Ishikawa (cell line): Measurements from ENCODE around the gene TICAM2.

Source experiments
- CEBPB ChIP-seq: IDR thresholded peaks from 2 replicates; pipeline ENCODE4 v1.6.1; 2012
- CREB1 ChIP-seq: IDR thresholded peaks from 2 replicates; pipeline ENCODE4 v1.6.1; 2012; ENCODE audit warnings: low read depth
- EGR1 ChIP-seq: IDR thresholded peaks from 2 replicates; pipeline ENCODE4 v1.6.1; 2012
- EP300 ChIP-seq: IDR thresholded peaks from 2 replicates; pipeline ENCODE4 v1.6.1; 2012; ENCODE audit warnings: borderline replicate concordance
- FOXM1 ChIP-seq: IDR thresholded peaks from 2 replicates; pipeline ENCODE4 v1.6.1; 2012; ENCODE audit warnings: low read depth, borderline replicate concordance
- MAX ChIP-seq: IDR thresholded peaks from 2 replicates; pipeline ENCODE4 v1.6.1; 2012
- NFIC ChIP-seq: IDR thresholded peaks from 2 replicates; pipeline ENCODE4 v1.6.1; 2012
- RAD21 ChIP-seq: IDR thresholded peaks from 2 replicates; pipeline ENCODE4 v1.6.1; 2012; ENCODE audit warnings: low read depth
- REST ChIP-seq: IDR thresholded peaks from 2 replicates; pipeline ENCODE4 v1.6.1; 2012; ENCODE audit warnings: low read depth, mild to moderate bottlenecking
- TAF1 ChIP-seq: IDR thresholded peaks from 2 replicates; pipeline ENCODE4 v1.6.1; 2012; ENCODE audit warnings: low read depth, mild to moderate bottlenecking
- TCF12 ChIP-seq: IDR thresholded peaks from 2 replicates; pipeline ENCODE4 v1.6.1; 2012; ENCODE audit warnings: low read depth
- TEAD4 ChIP-seq: IDR thresholded peaks from 2 replicates; pipeline ENCODE4 v1.6.1; 2012
- USF1 ChIP-seq: IDR thresholded peaks from 2 replicates; pipeline ENCODE4 v1.6.1; 2012
- YY1 ChIP-seq: IDR thresholded peaks from 2 replicates; pipeline ENCODE4 v1.6.1; 2012; ENCODE audit warnings: low read depth
- ZBTB7A ChIP-seq: IDR thresholded peaks from 2 replicates; pipeline ENCODE4 v1.6.1; 2012; ENCODE audit warnings: low read depth

Gene TICAM2

GRCh38 chr5:115624994-115625393, 22.7 kb upstream of the TICAM2 start:
- no peak for TF ChIP-seq TAF1
- TF ChIP-seq TEAD4, result no peak
- no peak for TF ChIP-seq CREB1
- no peak for TF ChIP-seq EGR1
- TF ChIP-seq FOXM1, result no peak
- TF ChIP-seq TCF12, result no peak
- TF ChIP-seq YY1, result no peak
- no peak for TF ChIP-seq EP300
- no peak for TF ChIP-seq RAD21
- no peak for TF ChIP-seq USF1
- no peak for TF ChIP-seq ZBTB7A
- TF ChIP-seq NFIC, result no peak
- no peak for TF ChIP-seq MAX
- TF ChIP-seq REST, result no peak
- TF ChIP-seq CEBPB, result no peak

GRCh38 chr5:115623658-115624057, 21.4 kb upstream of the TICAM2 start:
- TF ChIP-seq NFIC (no peak), RAD21 (no peak), EP300 (no peak), REST (no peak), FOXM1 (no peak), EGR1 (no peak), USF1 (no peak), ZBTB7A (no peak), YY1 (no peak), TCF12 (no peak), MAX (no peak)

GRCh38 chr5:115621365-115621900, 19.2 kb upstream of the TICAM2 start:
- TF ChIP-seq CEBPB, result no peak
- TF ChIP-seq CREB1, result no peak
- TF ChIP-seq ZBTB7A, result no peak
- TF ChIP-seq TCF12, result no peak
- no peak for TF ChIP-seq EP300
- TF ChIP-seq TAF1, result no peak
- TF ChIP-seq NFIC, result no peak
- no peak for TF ChIP-seq REST
- no peak for TF ChIP-seq MAX
- no peak for TF ChIP-seq USF1
- no peak for TF ChIP-seq EGR1
- TF ChIP-seq TEAD4, result no peak
- no peak for TF ChIP-seq RAD21
- no peak for TF ChIP-seq FOXM1
- TF ChIP-seq YY1, result no peak

GRCh38 chr5:115616892-115617291, 14.6 kb upstream of the TICAM2 start:
- no peak for TF ChIP-seq TAF1
- TF ChIP-seq TCF12, result no peak
- TF ChIP-seq NFIC, result no peak
- no peak for TF ChIP-seq YY1
- no peak for TF ChIP-seq TEAD4
- no peak for TF ChIP-seq CREB1
- no peak for TF ChIP-seq CEBPB
- TF ChIP-seq EGR1, result no peak
- no peak for TF ChIP-seq USF1
- no peak for TF ChIP-seq RAD21
- TF ChIP-seq MAX, result no peak
- no peak for TF ChIP-seq EP300
- TF ChIP-seq ZBTB7A, result no peak
